Bronchial epithelial cell (primary cell): Measurements from ENCODE around the gene SPAG16. TPM values are rescaled to one million over a fixed set of nuclear protein-coding genes. Genes with fewer than 3 reads are reported as not detected.

Source experiments
- DNase-seq: peaks from one replicate; pipeline ENCODE4 v3.0.0-alpha.2; 2010; ENCODE audit warnings: low read depth
- FAIRE-seq: peaks from 2 replicates; lab custom pipeline; 2011; peaks lifted over from hg19 to GRCh38; lab: Jason Lieb, UNC
- H3K27me3 ChIP-seq: 2 replicates; pipeline ENCODE4 v1.5.1; 2011; ENCODE audit warnings: low read length; ENCODE audit not compliant: control insufficient read depth, insufficient read depth
- H3K36me3 ChIP-seq: 2 replicates; pipeline ENCODE4 v1.5.1; 2011; ENCODE audit warnings: low read length; ENCODE audit not compliant: control insufficient read depth, insufficient read depth
- H3K4me3 ChIP-seq: 2 replicates; pipeline ENCODE4 v1.5.1; 2011; ENCODE audit warnings: mild to moderate bottlenecking, low read depth, low read length, control low read depth
- total RNA-seq: library from RNA; depleted of rRNA; stranded (reverse); fragments of >200 nt; gene quantifications from 2 replicates; pipeline ENCODE4 v1.2.1, GENCODE V29; 2014
- TF ChIP-seq, protein P1 (sequence below): IDR thresholded peaks from 2 replicates; pipeline ENCODE4 v1.5.1; 2011; ENCODE audit warnings: mild to moderate bottlenecking, moderate library complexity, low read length, control low read depth, inconsistent platforms; ENCODE audit not compliant: insufficient read depth, severe bottlenecking

SPAG16 gene
- total RNA-seq, 1 donor from 2014 or later = 10.8 TPM

DNA sequence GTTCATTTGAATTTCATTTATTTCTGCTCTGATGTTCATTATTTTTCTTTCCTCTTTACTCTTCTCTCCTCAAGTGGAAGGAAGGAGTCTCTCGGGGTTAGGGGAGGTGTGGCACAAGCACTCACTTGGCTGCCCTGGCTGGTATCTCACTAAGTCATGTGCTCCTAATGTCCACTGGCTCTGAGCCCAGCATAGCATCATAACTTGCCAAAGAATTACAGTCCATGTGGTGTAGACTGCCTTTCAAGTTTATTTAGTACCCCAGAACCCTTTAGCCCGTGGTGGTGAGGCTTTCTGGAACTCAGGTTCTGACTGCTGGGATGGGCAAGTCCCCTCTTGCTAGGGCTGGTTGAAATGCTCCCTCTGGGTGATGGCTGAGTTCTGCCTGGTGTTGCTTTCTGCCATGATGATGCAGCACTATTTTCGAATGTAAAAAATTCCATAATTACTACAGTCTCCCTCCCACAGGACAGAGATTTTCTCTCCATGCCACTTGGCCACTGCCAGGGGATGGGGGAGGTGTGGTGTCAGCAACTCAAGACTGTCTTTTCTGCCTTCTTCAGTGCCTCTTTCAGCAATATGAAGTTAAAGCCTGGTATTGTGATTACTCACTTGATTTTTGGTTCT, 22.2 kb downstream of the SPAG16 start:
- Histone ChIP-seq H3K36me3 (no peaks in the 10 kb centered on the region), H3K4me3 (no peak overlapping the region), H3K27me3 (no peaks in the 10 kb centered on the region)
- peak; percentile 37 for DNase-seq
- TF ChIP-seq, protein P1, sequence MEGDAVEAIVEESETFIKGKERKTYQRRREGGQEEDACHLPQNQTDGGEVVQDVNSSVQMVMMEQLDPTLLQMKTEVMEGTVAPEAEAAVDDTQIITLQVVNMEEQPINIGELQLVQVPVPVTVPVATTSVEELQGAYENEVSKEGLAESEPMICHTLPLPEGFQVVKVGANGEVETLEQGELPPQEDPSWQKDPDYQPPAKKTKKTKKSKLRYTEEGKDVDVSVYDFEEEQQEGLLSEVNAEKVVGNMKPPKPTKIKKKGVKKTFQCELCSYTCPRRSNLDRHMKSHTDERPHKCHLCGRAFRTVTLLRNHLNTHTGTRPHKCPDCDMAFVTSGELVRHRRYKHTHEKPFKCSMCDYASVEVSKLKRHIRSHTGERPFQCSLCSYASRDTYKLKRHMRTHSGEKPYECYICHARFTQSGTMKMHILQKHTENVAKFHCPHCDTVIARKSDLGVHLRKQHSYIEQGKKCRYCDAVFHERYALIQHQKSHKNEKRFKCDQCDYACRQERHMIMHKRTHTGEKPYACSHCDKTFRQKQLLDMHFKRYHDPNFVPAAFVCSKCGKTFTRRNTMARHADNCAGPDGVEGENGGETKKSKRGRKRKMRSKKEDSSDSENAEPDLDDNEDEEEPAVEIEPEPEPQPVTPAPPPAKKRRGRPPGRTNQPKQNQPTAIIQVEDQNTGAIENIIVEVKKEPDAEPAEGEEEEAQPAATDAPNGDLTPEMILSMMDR = no peak
- FAIRE-seq = no peak

DNA sequence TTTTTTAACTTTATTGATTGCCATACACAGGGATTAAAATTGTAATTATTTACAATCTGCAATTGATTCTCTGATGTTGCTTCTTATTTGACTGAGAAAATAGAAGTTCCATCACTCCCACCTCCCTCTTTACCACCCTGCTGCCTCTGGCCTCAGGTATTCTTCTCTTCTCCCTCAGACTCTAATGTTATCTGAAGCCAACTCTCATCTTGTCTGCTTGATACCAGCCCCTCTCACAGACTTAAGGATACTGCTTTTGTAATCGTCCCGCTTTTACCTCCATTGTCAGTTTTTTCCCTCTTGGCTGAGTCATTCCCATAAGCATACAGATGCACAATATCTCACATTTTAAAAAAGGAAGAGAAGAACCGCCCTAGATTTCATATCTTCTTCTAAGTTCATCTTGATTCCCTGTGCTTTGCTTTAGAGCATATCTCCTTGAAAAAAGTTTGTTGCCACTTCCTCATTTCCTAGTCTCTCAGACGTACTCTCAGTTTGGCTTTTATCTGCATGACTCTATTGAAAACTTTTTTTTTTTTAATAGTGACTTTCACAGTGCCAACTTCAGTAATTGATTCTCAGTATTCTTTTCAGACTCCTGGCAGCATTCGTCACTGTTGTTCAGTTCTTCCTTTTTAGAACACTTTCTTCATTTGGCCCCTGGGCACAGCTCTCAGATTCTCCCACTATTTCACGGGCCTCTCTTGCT, 31.1 kb downstream of the SPAG16 start:
- Histone ChIP-seq H3K4me3 (no peak overlapping the region), H3K27me3 (no peaks in the 10 kb centered on the region), H3K36me3 (no peaks in the 10 kb centered on the region)
- TF ChIP-seq, protein P1 = no peak
- DNase-seq (no peak), FAIRE-seq (no peak)

DNA sequence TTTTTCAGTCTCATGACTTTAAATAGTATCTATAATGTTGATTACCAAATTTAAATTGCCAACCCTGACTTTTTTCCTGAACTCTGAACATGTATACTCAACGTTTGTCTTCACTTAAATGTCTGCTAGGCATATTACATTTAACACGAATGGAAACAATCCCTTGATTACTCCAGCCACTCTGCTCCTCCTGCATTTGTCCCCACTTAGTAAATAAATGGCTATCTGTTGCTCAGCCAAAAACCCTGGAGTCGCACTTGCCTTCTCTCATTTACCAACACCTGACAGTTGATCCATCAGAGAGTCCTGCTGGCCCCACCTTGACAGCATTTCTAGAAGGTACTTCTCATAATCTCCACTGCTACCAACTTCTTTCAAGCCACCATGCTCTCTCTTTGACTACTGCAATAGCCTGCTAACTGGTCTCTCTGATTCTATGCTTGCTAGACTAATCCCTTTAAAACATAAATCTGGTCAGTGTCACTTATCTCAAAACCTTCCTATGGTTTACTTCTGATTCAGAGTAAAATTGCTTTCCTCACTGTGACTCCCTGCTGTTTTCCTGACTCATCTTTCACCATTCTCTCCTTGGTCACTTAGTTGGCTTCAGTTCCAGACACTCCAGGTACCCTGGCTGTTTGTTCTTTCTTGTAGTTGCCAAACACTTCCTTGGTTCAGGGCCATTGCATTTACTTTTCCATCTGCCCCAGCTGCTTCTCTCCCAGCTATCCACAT, 31.9 kb downstream of the SPAG16 start:
- FAIRE-seq (peak; percentile 32), DNase-seq (peak; percentile 45)
- Histone ChIP-seq H3K36me3 (no peaks in the 10 kb centered on the region), H3K27me3 (no peaks in the 10 kb centered on the region), H3K4me3 (no peak overlapping the region)
- TF ChIP-seq, protein P1 = no peak

DNA sequence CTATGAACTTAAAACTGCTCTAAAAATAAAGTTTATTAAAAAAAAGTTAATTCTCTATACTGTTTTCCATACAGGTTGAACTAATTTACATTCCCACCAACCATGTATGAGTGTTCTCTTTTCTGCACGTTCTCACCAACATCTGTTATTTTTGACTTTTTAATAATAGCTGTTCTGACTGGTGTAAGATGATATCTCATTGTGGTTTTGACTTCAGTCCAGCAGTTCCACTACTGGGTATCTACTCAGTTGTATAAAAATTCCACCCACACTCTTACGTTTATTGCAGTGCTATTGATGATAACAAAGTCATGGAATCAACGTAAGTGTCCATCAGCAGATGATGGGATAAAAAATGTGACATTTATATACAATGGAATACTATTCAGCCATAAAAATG, 33.7 kb downstream of the SPAG16 start:
- FAIRE-seq = no peak
- no peaks in the 10 kb centered on the region for H3K27me3 ChIP-seq
- H3K36me3 ChIP-seq = peaks cover 1% of the 10 kb centered on the region
- no peak overlapping the region for H3K4me3 ChIP-seq
- DNase-seq = peak; percentile 33
- TF ChIP-seq, protein P1 = no peak

DNA sequence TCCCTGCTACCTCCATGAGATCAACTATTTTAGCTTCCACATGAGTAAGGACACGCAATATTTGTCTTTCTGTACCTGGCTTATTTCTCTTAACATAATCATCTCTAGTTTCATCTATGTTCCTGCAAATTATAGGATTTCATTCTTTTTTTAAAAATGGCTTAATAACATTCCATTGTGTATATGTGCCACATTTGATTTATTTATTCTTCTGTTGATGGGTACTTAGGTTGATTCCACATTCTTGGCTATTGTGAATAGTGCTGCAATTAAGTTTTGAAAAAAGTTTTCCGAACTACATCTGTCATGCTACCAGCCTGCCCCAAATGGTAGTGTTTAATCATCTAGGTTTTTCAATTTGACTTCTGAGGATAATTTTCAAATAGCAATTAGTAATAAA, 36.3 kb downstream of the SPAG16 start:
- DNase-seq (no peak), FAIRE-seq (no peak)
- TF ChIP-seq, protein P1 = no peak
- peaks cover 1% of the 10 kb centered on the region for H3K36me3 ChIP-seq
- no peak overlapping the region for H3K4me3 ChIP-seq
- H3K27me3 ChIP-seq = no peaks in the 10 kb centered on the region
